Measurements from ENCODE around the gene CNOT1.
"Not testable (repeated sequence)": the region's sequence is repeated elsewhere in the genome, so short reads cannot be mapped to it uniquely, and the experiment has no call there.

The CNOT1 gene

GRCh38 chr16:58579587-58579986 is 50.0 kb downstream of the CNOT1 start:
- Mint-ChIP-seq H3K27ac (no peak overlapping the region), H3K27me3 (ENCODE audit: low read depth) (no peaks in the 10 kb centered on the region), H3K4me1 (ENCODE audit: low read depth) (peaks cover 6% of the 10 kb centered on the region), H3K4me3 (no peak overlapping the region), H3K36me3 (ENCODE audit: low read depth) (peaks cover 39% of the 10 kb centered on the region), H3K9me3 (no peaks in the 10 kb centered on the region)

GRCh38 chr16:58578642-58579041 is 51.0 kb downstream of the CNOT1 start:
- Mint-ChIP-seq H3K4me1 (ENCODE audit: low read depth) (peaks cover 6% of the 10 kb centered on the region), H3K27me3 (ENCODE audit: low read depth) (no peaks in the 10 kb centered on the region), H3K27ac (no peak overlapping the region), H3K36me3 (ENCODE audit: low read depth) (peaks cover 47% of the 10 kb centered on the region), H3K9me3 (no peaks in the 10 kb centered on the region), H3K4me3 (no peak overlapping the region)

- H3K27me3 Mint-ChIP-seq (ENCODE audit: low read depth), result no peaks in the 10 kb centered on the region
- no peak overlapping the region for H3K4me3 Mint-ChIP-seq
- H3K36me3 Mint-ChIP-seq (ENCODE audit: low read depth), result peaks cover 47% of the 10 kb centered on the region
- H3K4me1 Mint-ChIP-seq (ENCODE audit: low read depth), result peaks cover 5% of the 10 kb centered on the region
- no peaks in the 10 kb centered on the region for H3K9me3 Mint-ChIP-seq
- H3K27ac Mint-ChIP-seq, result no peak overlapping the region
Measured at GRCh38 chr16:58577141-58577540, 52.5 kb downstream of the CNOT1 start.

- H3K9me3 Mint-ChIP-seq, result no peaks in the 10 kb centered on the region
- no peak overlapping the region for H3K27ac Mint-ChIP-seq
- H3K36me3 Mint-ChIP-seq (ENCODE audit: low read depth), result peaks cover 50% of the 10 kb centered on the region
- H3K27me3 Mint-ChIP-seq (ENCODE audit: low read depth), result no peaks in the 10 kb centered on the region
- H3K4me3 Mint-ChIP-seq, result no peak overlapping the region
- peaks cover 6% of the 10 kb centered on the region for H3K4me1 Mint-ChIP-seq (ENCODE audit: low read depth)
Measured at GRCh38 chr16:58574895-58575294, 54.7 kb downstream of the CNOT1 start.

GRCh38 chr16:58565697-58566096 is 63.9 kb downstream of the CNOT1 start:
- H3K9me3 Mint-ChIP-seq; H3K4me1 Mint-ChIP-seq (ENCODE audit: low read depth); H3K27me3 Mint-ChIP-seq (ENCODE audit: low read depth); H3K4me3 Mint-ChIP-seq; H3K27ac Mint-ChIP-seq: not testable (repeated sequence)
- H3K36me3 Mint-ChIP-seq (ENCODE audit: low read depth), result peaks cover 46% of the 10 kb centered on the region

GRCh38 chr16:58563775-58564174 is 65.9 kb downstream of the CNOT1 start:
- Mint-ChIP-seq H3K27ac (no peak overlapping the region), H3K4me3 (no peak overlapping the region), H3K36me3 (ENCODE audit: low read depth) (peaks cover 35% of the 10 kb centered on the region), H3K9me3 (no peaks in the 10 kb centered on the region), H3K4me1 (ENCODE audit: low read depth) (peaks cover 1% of the 10 kb centered on the region), H3K27me3 (ENCODE audit: low read depth) (no peaks in the 10 kb centered on the region)

GRCh38 chr16:58563235-58563634 is 66.4 kb downstream of the CNOT1 start:
- H3K27me3 Mint-ChIP-seq (ENCODE audit: low read depth), result no peaks in the 10 kb centered on the region
- H3K4me1 Mint-ChIP-seq (ENCODE audit: low read depth), result peaks cover 1% of the 10 kb centered on the region
- no peak overlapping the region for H3K27ac Mint-ChIP-seq
- H3K36me3 Mint-ChIP-seq (ENCODE audit: low read depth), result peaks cover 36% of the 10 kb centered on the region
- H3K9me3 Mint-ChIP-seq, result no peaks in the 10 kb centered on the region
- H3K4me3 Mint-ChIP-seq, result no peak overlapping the region

GRCh38 chr16:58556678-58557077 is 72.9 kb downstream of the CNOT1 start:
- Mint-ChIP-seq H3K4me1 (ENCODE audit: low read depth) (no peaks in the 10 kb centered on the region), H3K27me3 (ENCODE audit: low read depth) (no peaks in the 10 kb centered on the region), H3K9me3 (no peaks in the 10 kb centered on the region), H3K36me3 (ENCODE audit: low read depth) (peaks cover 42% of the 10 kb centered on the region), H3K4me3 (no peak overlapping the region), H3K27ac (no peak overlapping the region)

GRCh38 chr16:58551496-58551895 is 78.1 kb downstream of the CNOT1 start:
- H3K27me3 Mint-ChIP-seq (ENCODE audit: low read depth), result no peaks in the 10 kb centered on the region
- no peak overlapping the region for H3K27ac Mint-ChIP-seq
- no peak overlapping the region for H3K4me3 Mint-ChIP-seq
- peaks cover 2% of the 10 kb centered on the region for H3K4me1 Mint-ChIP-seq (ENCODE audit: low read depth)
- no peaks in the 10 kb centered on the region for H3K9me3 Mint-ChIP-seq
- peaks cover 57% of the 10 kb centered on the region for H3K36me3 Mint-ChIP-seq (ENCODE audit: low read depth)

- H3K27ac Mint-ChIP-seq, result no peak overlapping the region
- peaks cover 55% of the 10 kb centered on the region for H3K36me3 Mint-ChIP-seq (ENCODE audit: low read depth)
- H3K4me1 Mint-ChIP-seq (ENCODE audit: low read depth), result peaks cover 6% of the 10 kb centered on the region
Measured at GRCh38 chr16:58548378-58548777, 81.2 kb downstream of the CNOT1 start.

GRCh38 chr16:58543685-58544084 is 85.9 kb downstream of the CNOT1 start:
- H3K27ac Mint-ChIP-seq, result no peak overlapping the region
- peaks cover 55% of the 10 kb centered on the region for H3K36me3 Mint-ChIP-seq (ENCODE audit: low read depth)
- H3K27me3 Mint-ChIP-seq (ENCODE audit: low read depth), result no peaks in the 10 kb centered on the region
- H3K4me3 Mint-ChIP-seq, result no peak overlapping the region
- no peaks in the 10 kb centered on the region for H3K9me3 Mint-ChIP-seq
- H3K4me1 Mint-ChIP-seq (ENCODE audit: low read depth), result peaks cover 4% of the 10 kb centered on the region

More at GRCh38 chr16:58548378-58548777, 81.2 kb downstream of the CNOT1 start:
- Mint-ChIP-seq H3K4me3 (no peak overlapping the region), H3K27me3 (ENCODE audit: low read depth) (no peaks in the 10 kb centered on the region), H3K9me3 (no peaks in the 10 kb centered on the region)

GRCh38 chr16:58542291-58542690 is 87.3 kb downstream of the CNOT1 start:
- Mint-ChIP-seq H3K9me3 (no peaks in the 10 kb centered on the region), H3K36me3 (ENCODE audit: low read depth) (peaks cover 65% of the 10 kb centered on the region), H3K27me3 (ENCODE audit: low read depth) (no peaks in the 10 kb centered on the region), H3K4me1 (ENCODE audit: low read depth) (peaks cover 7% of the 10 kb centered on the region), H3K4me3 (no peak overlapping the region), H3K27ac (no peak overlapping the region)

GRCh38 chr16:58541711-58542110 is 87.9 kb downstream of the CNOT1 start:
- Mint-ChIP-seq H3K4me3 (no peak overlapping the region), H3K27ac (no peak overlapping the region), H3K36me3 (ENCODE audit: low read depth) (peaks cover 65% of the 10 kb centered on the region), H3K27me3 (ENCODE audit: low read depth) (no peaks in the 10 kb centered on the region), H3K9me3 (no peaks in the 10 kb centered on the region), H3K4me1 (ENCODE audit: low read depth) (peaks cover 7% of the 10 kb centered on the region)

- Mint-ChIP-seq H3K27ac (no peak overlapping the region), H3K36me3 (ENCODE audit: low read depth) (peaks cover 60% of the 10 kb centered on the region), H3K27me3 (ENCODE audit: low read depth) (no peaks in the 10 kb centered on the region), H3K4me1 (ENCODE audit: low read depth) (peaks cover 3% of the 10 kb centered on the region), H3K4me3 (no peak overlapping the region), H3K9me3 (no peaks in the 10 kb centered on the region)
Measured at GRCh38 chr16:58537124-58537906, 92.3 kb downstream of the CNOT1 start.

GRCh38 chr16:58536278-58536677 is 93.3 kb downstream of the CNOT1 start:
- peaks cover 66% of the 10 kb centered on the region for H3K36me3 Mint-ChIP-seq (ENCODE audit: low read depth)
- H3K27ac Mint-ChIP-seq, result no peak overlapping the region

More at GRCh38 chr16:58536278-58536677, 93.3 kb downstream of the CNOT1 start:
- no peaks in the 10 kb centered on the region for H3K27me3 Mint-ChIP-seq (ENCODE audit: low read depth)
- H3K4me3 Mint-ChIP-seq, result no peak overlapping the region
- peaks cover 3% of the 10 kb centered on the region for H3K4me1 Mint-ChIP-seq (ENCODE audit: low read depth)
- H3K9me3 Mint-ChIP-seq, result no peaks in the 10 kb centered on the region

All from T-helper 1 cell treated with Interleukin-12 subunit alpha and Interleukin-12 subunit beta and Interleukin-4 antibody, amounts not matched to agents 30 μg/mL and 1 μg/mL, for 36 hours (primary cell).